ENCODE results near the gene CDKL1. TPM values are rescaled to one million over a fixed set of nuclear protein-coding genes. Genes with fewer than 3 reads are reported as not detected.
A peak's percentile ranks its signal among the peaks of the same experiment; 100 is the strongest.

The CDKL1 gene
- total RNA-seq, 1 donor from 2014 or later: 2.4 TPM

- no peak for DNase-seq (ENCODE audit: low read depth)
- H3K4me3 ChIP-seq (ENCODE audit: low read depth, low read length): peak overlapping the region; percentile 60
- H3K36me3 ChIP-seq (ENCODE audit: control insufficient read depth, insufficient read depth, low read length): no peaks in the 10 kb centered on the region
- H3K27me3 ChIP-seq (ENCODE audit: control insufficient read depth, insufficient read depth, low read length): no peaks in the 10 kb centered on the region
- no peak for TF ChIP-seq CTCF (IDR thresholded peaks at IDR 0.05; ENCODE audit: insufficient read depth, low read length, poor library complexity, severe bottlenecking)
Observed at GRCh38 chr14:50395448-50395847, 1.2 kb downstream of the CDKL1 start.

GRCh38 chr14:50394713-50395112, 2.0 kb downstream of the CDKL1 start:
- no peaks in the 10 kb centered on the region for H3K36me3 ChIP-seq (ENCODE audit: control insufficient read depth, insufficient read depth, low read length)
- no peak for TF ChIP-seq CTCF (IDR thresholded peaks at IDR 0.05; ENCODE audit: insufficient read depth, low read length, poor library complexity, severe bottlenecking)
- no peaks in the 10 kb centered on the region for H3K27me3 ChIP-seq (ENCODE audit: control insufficient read depth, insufficient read depth, low read length)
- no peak overlapping the region for H3K4me3 ChIP-seq (ENCODE audit: low read depth, low read length)
- no peak for DNase-seq (ENCODE audit: low read depth)

GRCh38 chr14:50389668-50390441, 6.8 kb downstream of the CDKL1 start:
- no peak for TF ChIP-seq CTCF (IDR thresholded peaks at IDR 0.05; ENCODE audit: insufficient read depth, low read length, poor library complexity, severe bottlenecking)
- H3K36me3 ChIP-seq (ENCODE audit: control insufficient read depth, insufficient read depth, low read length): no peaks in the 10 kb centered on the region
- no peak overlapping the region for H3K4me3 ChIP-seq (ENCODE audit: low read depth, low read length)
- H3K27me3 ChIP-seq (ENCODE audit: control insufficient read depth, insufficient read depth, low read length): no peaks in the 10 kb centered on the region
- DNase-seq (ENCODE audit: low read depth): peak; percentile 61

GRCh38 chr14:50388256-50388931, 8.3 kb downstream of the CDKL1 start:
- H3K4me3 ChIP-seq (ENCODE audit: low read depth, low read length): no peak overlapping the region
- no peaks in the 10 kb centered on the region for H3K27me3 ChIP-seq (ENCODE audit: control insufficient read depth, insufficient read depth, low read length)
- H3K36me3 ChIP-seq (ENCODE audit: control insufficient read depth, insufficient read depth, low read length): no peaks in the 10 kb centered on the region
- TF ChIP-seq CTCF (IDR thresholded peaks at IDR 0.05; ENCODE audit: insufficient read depth, low read length, poor library complexity, severe bottlenecking): no peak
- DNase-seq (ENCODE audit: low read depth): no peak

- no peak for DNase-seq (ENCODE audit: low read depth)
- no peaks in the 10 kb centered on the region for H3K36me3 ChIP-seq (ENCODE audit: control insufficient read depth, insufficient read depth, low read length)
- no peak for TF ChIP-seq CTCF (IDR thresholded peaks at IDR 0.05; ENCODE audit: insufficient read depth, low read length, poor library complexity, severe bottlenecking)
- H3K27me3 ChIP-seq (ENCODE audit: control insufficient read depth, insufficient read depth, low read length): no peaks in the 10 kb centered on the region
- H3K4me3 ChIP-seq (ENCODE audit: low read depth, low read length): no peak overlapping the region
Observed at GRCh38 chr14:50387548-50387947, 9.1 kb downstream of the CDKL1 start.
